ENCODE results near the gene MYH2.

GRCh38 chr17:10474536-10474935, 74.9 kb downstream of the MYH2 start:
- no peak for TF ChIP-seq EZH2 (optimal IDR thresholded peaks at IDR 0.05; ENCODE audit: low read depth, low read length)
- TF ChIP-seq CTCF (IDR thresholded peaks at IDR 0.05; ENCODE audit: low read length) = no peak
